SU-DHL-6 (cell line): ENCODE data around the gene EMC1.
"Not testable (repeated sequence)": the region's sequence is repeated elsewhere in the genome, so short reads cannot be mapped to it uniquely, and the experiment has no call there.

Experiments
- H2AFZ ChIP-seq: fragments of 200-600 bp; sonication (generic); 2 replicates; pipeline ENCODE4 v1.6.1; 2014; ENCODE audit warnings: low read depth, mild to moderate bottlenecking, moderate library complexity, mixed read lengths, antibody characterized with exemption, low read length; ENCODE audit not compliant: severe bottlenecking
- H3F3A ChIP-seq: fragments of 200-600 bp; shearing (Covaris generic); 2 replicates; pipeline ENCODE4 v1.6.0; 2016; ENCODE audit warnings: antibody characterized with exemption, mild to moderate bottlenecking; ENCODE audit not compliant: insufficient read depth
- H3K27ac ChIP-seq: fragments of 200-600 bp; sonication (generic); 2 replicates; pipeline ENCODE4 v1.5.1; 2016; ENCODE audit warnings: low read depth, mild to moderate bottlenecking, low read length, moderate library complexity, mixed read lengths
- H3K27me3 ChIP-seq: fragments of 200-600 bp; sonication (generic), shearing (Covaris generic); 2 replicates; pipeline ENCODE4 v1.6.0; 2014; ENCODE audit warnings: mild to moderate bottlenecking, low read length
- H3K36me3 ChIP-seq: fragments of 200-600 bp; sonication (generic); 2 replicates; pipeline ENCODE4 v1.6.1; 2014; ENCODE audit warnings: mild to moderate bottlenecking, low read length, mixed read lengths
- H3K4me2 ChIP-seq: fragments of 300-600, 200-600 bp; shearing (Covaris generic), sonication (generic); 2 replicates; pipeline ENCODE4 v1.6.0; 2014; ENCODE audit warnings: low read length, low read depth, mild to moderate bottlenecking; ENCODE audit not compliant: poor library complexity, severe bottlenecking
- H3K4me3 ChIP-seq: fragments of 200-600 bp; sonication (generic); 2 replicates; pipeline ENCODE4 v1.5.1; 2014; ENCODE audit warnings: antibody characterized with exemption, low read length, mild to moderate bottlenecking, mixed read lengths; ENCODE audit not compliant: insufficient read depth, poor library complexity, severe bottlenecking
- H3K79me2 ChIP-seq: fragments of 200-600 bp; sonication (generic); 2 replicates; pipeline ENCODE4 v1.6.1; 2014; ENCODE audit warnings: mild to moderate bottlenecking, low read length, moderate library complexity; ENCODE audit not compliant: insufficient read depth
- H3K9ac ChIP-seq: fragments of 200-600 bp; sonication (generic); 2 replicates; pipeline ENCODE4 v1.7.0; 2014; ENCODE audit warnings: mild to moderate bottlenecking, low read length
- H3K9me2 ChIP-seq: fragments of 200-600 bp; sonication (generic); replicated peaks from 2 replicates; pipeline ENCODE4 v1.6.1; 2014; ENCODE audit warnings: low read length; ENCODE audit not compliant: insufficient read depth
- H3K9me3 ChIP-seq: fragments of 200-600 bp; sonication (generic); 2 replicates; pipeline ENCODE4 v1.6.1; 2014; ENCODE audit warnings: low read length, mixed read lengths; ENCODE audit not compliant: insufficient read depth
- H4K20me1 ChIP-seq: fragments of 200-600 bp; sonication (generic); 2 replicates; pipeline ENCODE4 v1.6.1; 2014; ENCODE audit warnings: low read depth, mild to moderate bottlenecking, antibody characterized with exemption, low read length, moderate library complexity, mixed read lengths
- EZH2phosphoT487 ChIP-seq: fragments of 200-600 bp; sonication (generic), shearing (Covaris generic); conservative IDR thresholded peaks from 2 replicates; pipeline ENCODE4 v1.6.1; 2018; ENCODE audit warnings: mild to moderate bottlenecking, antibody characterized with exemption, low read length, moderate library complexity, mixed read lengths
- TF ChIP-seq, protein P1 (sequence below): fragments of 200-600 bp; sonication (generic); IDR thresholded peaks from one replicate; pipeline ENCODE4 v1.5.1; 2017; ENCODE audit warnings: antibody characterized with exemption, mild to moderate bottlenecking, low read length, moderate library complexity; ENCODE audit not compliant: insufficient read depth, poor library complexity, severe bottlenecking

Gene EMC1

DNA sequence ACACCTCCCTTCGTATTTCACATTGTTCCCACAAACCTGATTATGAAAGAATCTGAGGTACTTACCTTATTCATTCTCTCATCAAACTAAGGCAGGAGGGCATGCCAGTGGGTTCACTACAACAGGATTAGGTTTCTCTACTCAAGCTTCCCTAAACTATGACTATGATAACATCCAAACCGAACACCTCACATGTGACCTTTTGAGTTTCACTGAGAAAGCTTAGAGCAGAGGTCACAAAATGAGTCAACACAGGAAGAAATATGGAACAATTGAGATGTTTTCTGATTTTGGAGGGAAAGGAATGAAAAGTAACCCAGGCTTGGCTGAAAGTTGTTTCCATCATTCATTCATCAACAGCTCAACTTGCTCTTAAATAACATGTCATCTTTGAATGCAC, 65.3 kb downstream of the EMC1 start:
- Histone ChIP-seq H3K79me2 (0 out of 2 replicates have a peak, but pooled peaks cover 3% of the 10 kb centered on the region), H3K27ac (no peak overlapping the region), H3K36me3 (peaks cover 50% of the 10 kb centered on the region), H3K27me3 (no peaks in the 10 kb centered on the region), H3K9ac (no peak overlapping the region), H3K9me3 (no peaks in the 10 kb centered on the region), H3K4me3 (no peak overlapping the region), H3F3A (0 out of 2 replicates have a peak, but pooled peaks cover 2% of the 10 kb centered on the region), H4K20me1 (no peaks in the 10 kb centered on the region), H2AFZ (no peak overlapping the region), H3K4me2 (no peak overlapping the region), H3K9me2 (no peaks in the 10 kb centered on the region)
- TF ChIP-seq, protein P1, sequence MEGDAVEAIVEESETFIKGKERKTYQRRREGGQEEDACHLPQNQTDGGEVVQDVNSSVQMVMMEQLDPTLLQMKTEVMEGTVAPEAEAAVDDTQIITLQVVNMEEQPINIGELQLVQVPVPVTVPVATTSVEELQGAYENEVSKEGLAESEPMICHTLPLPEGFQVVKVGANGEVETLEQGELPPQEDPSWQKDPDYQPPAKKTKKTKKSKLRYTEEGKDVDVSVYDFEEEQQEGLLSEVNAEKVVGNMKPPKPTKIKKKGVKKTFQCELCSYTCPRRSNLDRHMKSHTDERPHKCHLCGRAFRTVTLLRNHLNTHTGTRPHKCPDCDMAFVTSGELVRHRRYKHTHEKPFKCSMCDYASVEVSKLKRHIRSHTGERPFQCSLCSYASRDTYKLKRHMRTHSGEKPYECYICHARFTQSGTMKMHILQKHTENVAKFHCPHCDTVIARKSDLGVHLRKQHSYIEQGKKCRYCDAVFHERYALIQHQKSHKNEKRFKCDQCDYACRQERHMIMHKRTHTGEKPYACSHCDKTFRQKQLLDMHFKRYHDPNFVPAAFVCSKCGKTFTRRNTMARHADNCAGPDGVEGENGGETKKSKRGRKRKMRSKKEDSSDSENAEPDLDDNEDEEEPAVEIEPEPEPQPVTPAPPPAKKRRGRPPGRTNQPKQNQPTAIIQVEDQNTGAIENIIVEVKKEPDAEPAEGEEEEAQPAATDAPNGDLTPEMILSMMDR = no peak
- no peak for TF ChIP-seq EZH2phosphoT487

- H3K9me2 ChIP-seq = no peaks in the 10 kb centered on the region
- no peaks in the 10 kb centered on the region for H3K79me2 ChIP-seq
- 0 out of 2 replicates have a peak, but pooled peaks cover 2% of the 10 kb centered on the region for H3F3A ChIP-seq
- peaks cover 42% of the 10 kb centered on the region for H3K36me3 ChIP-seq
- no peak for TF ChIP-seq EZH2phosphoT487
- no peaks in the 10 kb centered on the region for H3K27me3 ChIP-seq
- no peak overlapping the region for H2AFZ ChIP-seq
- H3K4me2 ChIP-seq = no peak overlapping the region
- no peaks in the 10 kb centered on the region for H3K9me3 ChIP-seq
- no peak overlapping the region for H3K9ac ChIP-seq
- H4K20me1 ChIP-seq = no peaks in the 10 kb centered on the region
- H3K27ac ChIP-seq = no peak overlapping the region
- H3K4me3 ChIP-seq = no peak overlapping the region
Observed at GRCh38 chr1:19182223-19182622, 69.1 kb downstream of the EMC1 start.

DNA sequence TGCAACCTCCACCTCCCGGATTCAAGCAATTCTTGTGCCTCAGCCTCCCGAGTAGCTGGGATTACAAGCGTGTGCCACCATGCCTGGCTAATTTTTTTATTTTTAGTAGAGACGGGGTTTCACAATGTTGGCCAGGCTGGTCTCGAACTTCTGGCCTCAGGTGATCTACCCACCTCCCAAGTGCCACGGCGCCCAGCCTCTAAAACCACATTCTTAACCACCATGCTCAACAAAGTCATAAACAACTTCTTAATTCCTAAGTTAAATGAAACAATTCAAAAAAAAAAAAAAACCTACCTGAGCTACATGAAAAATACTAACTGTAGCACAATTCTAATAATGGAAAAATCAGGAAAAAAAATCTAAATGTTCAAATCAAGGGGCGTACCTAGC, 71.1 kb downstream of the EMC1 start:
- H4K20me1 ChIP-seq, H3K27me3 ChIP-seq, H3K4me3 ChIP-seq, H3K79me2 ChIP-seq, H3K9ac ChIP-seq, H3K27ac ChIP-seq, H3K4me2 ChIP-seq, H3K9me3 ChIP-seq, H3K9me2 ChIP-seq, H3F3A ChIP-seq, H2AFZ ChIP-seq: not testable (repeated sequence)
- H3K36me3 ChIP-seq = peaks cover 37% of the 10 kb centered on the region

DNA sequence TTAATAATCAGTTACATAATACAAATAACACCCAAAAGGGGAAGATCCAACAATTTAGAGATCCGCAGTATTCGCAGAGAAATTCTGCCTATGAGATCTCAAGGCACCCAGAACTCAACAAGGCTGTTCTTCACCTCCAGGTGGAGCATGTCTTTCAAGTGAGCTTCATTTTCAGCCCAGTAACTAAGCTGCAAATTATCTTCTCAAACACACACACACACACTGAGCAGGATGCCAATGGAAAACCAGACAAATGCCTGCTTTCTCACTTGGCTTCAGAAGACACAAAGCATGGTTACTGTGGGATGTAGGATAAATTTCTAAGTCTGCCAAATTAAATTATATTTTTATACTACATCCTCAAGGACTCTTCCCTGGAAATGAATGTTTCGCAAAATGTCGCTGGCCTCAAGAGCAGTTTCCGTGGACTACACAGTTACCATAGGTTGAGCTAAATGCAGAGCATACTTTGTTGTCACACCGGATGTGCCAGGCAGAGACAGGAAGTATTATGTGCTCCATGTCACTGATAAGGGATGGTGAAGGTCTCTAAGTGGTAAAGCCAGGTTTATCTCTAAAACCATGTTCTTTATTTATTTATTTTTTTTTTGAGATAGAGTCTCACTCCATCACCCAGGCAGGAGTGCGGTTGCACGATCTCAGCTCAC, 71.6 kb downstream of the EMC1 start:
- H3K9ac ChIP-seq = no peak overlapping the region
- no peak overlapping the region for H3K4me2 ChIP-seq

More for the DNA sequence above, 71.6 kb downstream of the EMC1 start:
- 0 out of 2 replicates have a peak, but pooled peaks cover under 1% of the 10 kb centered on the region for H3F3A ChIP-seq
- TF ChIP-seq, protein P1 = no peak
- TF ChIP-seq EZH2phosphoT487 = no peak
- no peaks in the 10 kb centered on the region for H3K79me2 ChIP-seq
- no peak overlapping the region for H3K4me3 ChIP-seq
- no peaks in the 10 kb centered on the region for H3K9me2 ChIP-seq
- no peaks in the 10 kb centered on the region for H3K27me3 ChIP-seq
- no peak overlapping the region for H2AFZ ChIP-seq
- no peaks in the 10 kb centered on the region for H3K9me3 ChIP-seq
- H3K27ac ChIP-seq = no peak overlapping the region
- no peaks in the 10 kb centered on the region for H4K20me1 ChIP-seq
- H3K36me3 ChIP-seq = peaks cover 34% of the 10 kb centered on the region
